HG02840 (cell line): Measurements from ENCODE around the gene RNU5B-1.
A peak's percentile ranks its signal among the peaks of the same experiment; 100 is the strongest.

Experiments
- ATAC-seq: cut with Tn5 transposase; IDR thresholded peaks from one replicate; pipeline ENCODE4 v1.9.1; 2021; ENCODE audit warnings: mild to moderate bottlenecking, moderate library complexity, moderate number of reproducible peaks; ENCODE audit not compliant: unreplicated experiment, low FRiP score

The RNU5B-1 gene

GRCh38 chr15:65286704-65287519 lies 17.6 kb upstream of the RNU5B-1 start, which contains the start of gene PARP16:
Gene PARP16 (minus strand): TSS chr15:65286883. CDS start chr15:65286426, 457 bp downstream.
- ATAC-seq, result peak; percentile 92

- ATAC-seq, result no peak
These were observed 17.0 kb upstream of the RNU5B-1 start for GRCh38 chr15:65287520-65287855.

GRCh38 chr15:65289261-65289854 lies 15.1 kb upstream of the RNU5B-1 start:
- no peak for ATAC-seq

DNA sequence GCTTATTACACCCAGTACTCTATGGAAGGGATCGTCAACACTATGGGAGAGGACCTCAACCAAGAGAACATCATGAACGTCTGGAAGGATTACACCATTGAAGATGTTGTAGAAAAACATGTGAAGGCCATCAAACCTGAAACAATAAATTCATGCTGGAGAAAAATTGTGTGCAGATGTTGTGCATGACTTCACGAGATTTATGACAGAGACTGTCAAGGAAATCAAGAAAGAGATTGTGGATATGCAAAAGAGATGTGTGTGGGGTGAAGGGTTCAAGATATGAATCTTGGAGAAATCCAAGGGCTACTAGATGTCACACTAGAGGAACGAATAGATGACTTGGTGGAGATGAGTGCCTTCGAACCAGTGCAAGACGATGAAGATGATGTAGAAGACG lies 14.2 kb upstream of the RNU5B-1 start:
- ATAC-seq, result no peak

DNA sequence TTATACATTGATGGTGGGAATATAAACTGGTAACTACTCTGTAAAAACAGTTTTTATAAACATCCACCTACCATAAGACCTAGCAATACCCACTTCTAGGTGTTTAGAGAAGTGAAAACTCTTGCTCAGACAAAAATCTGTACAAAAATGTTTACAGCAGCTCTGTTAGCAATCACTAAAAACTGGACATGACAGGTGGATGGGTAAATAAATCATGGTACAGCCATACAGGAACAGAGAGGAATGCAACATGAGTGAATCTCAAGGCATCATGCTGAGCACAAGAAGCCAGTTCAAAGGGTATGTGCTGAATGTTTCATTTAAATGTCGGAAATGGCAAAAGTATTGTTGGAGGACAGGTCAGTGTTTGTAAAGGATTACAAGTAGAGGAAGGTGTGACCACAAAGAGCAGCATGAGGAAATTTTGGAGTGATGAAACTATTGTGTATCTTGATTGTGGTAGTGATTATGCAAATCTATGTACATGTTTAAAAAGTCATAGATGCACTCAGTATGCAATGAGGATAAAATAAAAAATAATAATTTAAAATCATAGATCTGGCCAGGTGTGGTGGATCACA lies 11.4 kb upstream of the RNU5B-1 start:
- ATAC-seq, result no peak

GRCh38 chr15:65298731-65299130 lies 5.7 kb upstream of the RNU5B-1 start:
- no peak for ATAC-seq

GRCh38 chr15:65300924-65301441 lies 3.5 kb upstream of the RNU5B-1 start:
- no peak for ATAC-seq

DNA sequence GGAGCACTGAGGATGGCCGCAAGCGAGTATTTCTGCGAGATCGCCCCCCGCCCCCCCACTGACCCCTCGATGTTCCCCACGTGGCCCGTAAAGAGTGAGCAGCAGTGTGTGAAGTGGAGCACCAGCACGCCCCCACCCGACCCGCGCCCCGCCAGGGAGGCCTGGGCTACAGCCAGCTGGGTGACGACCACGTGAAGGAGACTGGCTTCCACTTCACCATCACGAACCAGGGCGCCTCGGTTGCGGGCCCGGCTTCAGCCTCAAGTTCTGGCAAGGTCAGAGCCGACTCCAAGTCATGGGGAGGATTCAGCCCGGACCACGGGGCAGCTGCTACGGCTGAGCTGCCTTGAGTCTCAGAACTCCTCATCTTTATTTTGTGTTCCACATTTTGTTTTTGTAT lies 2.4 kb upstream of the RNU5B-1 start:
- no peak for ATAC-seq

GRCh38 chr15:65303687-65304380 lies 643 bp upstream of the RNU5B-1 start:
- ATAC-seq, result peak; percentile 16

GRCh38 chr15:65305150-65305758 lies 777 bp downstream of the RNU5B-1 start:
- peak; percentile 19 for ATAC-seq

DNA sequence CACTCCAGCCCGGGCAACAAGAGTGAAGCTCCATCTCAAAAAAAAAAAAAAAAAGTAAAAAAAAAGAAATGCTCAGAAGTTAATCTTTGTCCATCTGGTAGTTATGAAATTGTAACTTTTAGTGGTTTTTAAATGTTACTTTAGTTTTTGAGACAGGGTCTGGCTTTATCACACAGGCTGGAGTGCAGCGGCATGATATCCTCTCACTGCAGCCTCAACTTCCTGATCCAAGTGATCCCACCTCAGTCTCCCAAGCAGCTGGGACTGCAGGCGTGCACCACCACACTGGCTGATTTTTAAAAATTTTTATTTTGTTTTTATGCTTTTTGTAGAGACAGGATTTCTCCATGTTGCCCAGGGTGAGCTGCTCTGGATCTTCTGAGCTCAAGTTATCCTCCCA lies 1.3 kb downstream of the RNU5B-1 start:
- ATAC-seq, result no peak

DNA sequence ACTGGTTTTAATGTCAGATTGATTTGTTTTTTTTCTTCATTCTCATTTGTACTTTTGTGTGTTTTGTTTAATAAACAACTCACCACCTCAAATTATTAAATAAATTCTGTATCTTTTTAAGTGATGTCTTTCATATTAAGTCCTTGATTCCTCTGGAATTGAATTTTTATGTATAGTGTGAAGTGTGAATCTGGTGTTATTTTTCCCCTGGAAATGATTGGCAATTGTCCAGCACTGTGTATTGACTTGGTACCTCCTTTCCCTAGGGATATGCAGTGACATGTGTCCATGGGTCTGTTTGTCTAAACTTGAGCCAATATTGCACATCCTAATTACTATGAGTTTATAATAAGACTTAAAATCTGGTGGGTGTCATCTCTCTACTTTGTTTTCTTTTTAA lies 2.1 kb downstream of the RNU5B-1 start:
- no peak for ATAC-seq

GRCh38 chr15:65307978-65308377 lies 3.5 kb downstream of the RNU5B-1 start:
- no peak for ATAC-seq

DNA sequence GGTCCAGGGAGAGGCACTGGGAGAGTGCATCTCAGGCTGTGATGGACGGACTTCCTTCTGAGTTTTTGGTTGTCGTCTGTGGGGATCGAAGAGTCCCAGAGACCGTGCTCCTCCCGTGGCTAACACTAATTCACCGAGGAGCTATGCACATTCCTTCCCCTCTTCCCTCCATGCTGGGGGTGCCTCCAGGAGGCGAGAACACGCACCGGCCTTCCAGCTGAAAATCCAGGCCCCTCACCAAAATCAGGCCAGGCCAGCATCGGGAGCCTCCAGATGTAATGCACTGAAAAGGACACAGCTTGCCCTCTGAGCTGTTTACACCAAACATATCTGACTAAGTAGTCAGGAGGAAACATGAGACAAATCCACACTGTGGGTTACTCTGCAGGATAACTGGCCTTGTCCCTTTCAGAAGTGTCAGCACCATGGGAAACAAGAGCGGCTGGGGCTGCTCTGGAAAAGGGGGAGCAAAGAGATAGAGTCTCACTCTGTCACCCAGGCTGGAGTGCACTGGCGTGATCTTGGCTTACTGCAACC lies 5.5 kb downstream of the RNU5B-1 start:
- ATAC-seq, result no peak

DNA sequence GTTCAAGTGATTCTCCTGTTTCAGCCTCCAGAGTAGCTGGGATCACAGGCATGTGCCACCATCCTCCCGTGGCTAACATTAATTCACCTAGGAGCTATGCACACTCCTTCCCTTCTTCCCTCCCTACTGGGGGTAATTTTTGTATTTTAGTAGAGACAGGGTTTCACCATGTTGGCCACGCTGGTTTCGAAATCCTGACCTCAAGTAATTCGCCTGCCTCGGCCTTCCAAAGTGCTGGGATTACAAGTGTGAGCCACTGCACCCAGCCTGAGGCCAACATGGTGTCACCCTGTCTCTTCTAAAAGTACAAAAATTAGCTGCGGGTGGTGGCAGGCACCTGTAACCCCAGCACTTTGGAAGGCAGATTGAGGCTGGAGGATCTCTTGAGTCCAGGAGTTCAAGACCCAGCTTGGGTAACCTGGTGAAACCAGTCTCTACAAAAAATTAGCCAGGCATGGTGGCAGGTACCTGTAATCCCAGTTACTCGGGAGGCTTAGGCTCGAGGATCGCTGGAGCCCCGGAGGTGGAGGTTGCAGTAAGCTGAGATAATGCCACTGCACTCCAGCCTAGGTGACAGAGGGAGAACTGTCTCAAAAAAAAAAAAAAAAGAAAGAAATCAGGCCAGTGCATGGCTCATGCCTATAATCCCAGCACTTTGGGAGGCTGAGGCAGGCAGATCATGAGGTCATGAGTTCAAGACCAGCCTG lies 6.1 kb downstream of the RNU5B-1 start:
- no peak for ATAC-seq

- ATAC-seq, result no peak
These were observed 7.3 kb downstream of the RNU5B-1 start for GRCh38 chr15:65311760-65312159.

- ATAC-seq, result no peak
These were observed 8.0 kb downstream of the RNU5B-1 start for GRCh38 chr15:65312400-65312916.

GRCh38 chr15:65318870-65319356 lies 14.4 kb downstream of the RNU5B-1 start:
- no peak for ATAC-seq

DNA sequence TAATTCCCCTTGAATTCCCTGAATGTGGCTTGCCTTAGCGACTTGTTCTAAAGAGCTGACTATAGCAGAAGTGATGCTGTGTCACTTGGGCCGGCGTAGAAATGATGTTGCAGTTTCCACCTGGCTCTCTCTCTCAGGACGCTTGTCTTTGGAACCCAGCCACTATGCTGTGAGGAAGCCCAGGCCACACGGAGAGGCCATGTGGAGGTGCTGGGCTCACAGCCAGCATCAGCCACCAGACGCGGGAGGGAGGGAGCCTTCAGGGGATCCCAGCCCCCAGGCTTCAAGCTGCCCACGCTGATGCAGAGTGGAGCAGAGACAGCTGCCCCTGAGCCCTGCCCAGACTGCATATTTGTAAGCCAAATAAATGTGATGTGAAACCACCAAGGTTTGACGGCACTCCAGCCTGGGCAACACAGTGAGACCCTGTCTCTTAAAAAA lies 18.6 kb downstream of the RNU5B-1 start:
- no peak for ATAC-seq
